ENCODE results near the gene KDM4B. TPM values are rescaled to one million over a fixed set of nuclear protein-coding genes. Genes with fewer than 3 reads are reported as not detected.

The KDM4B gene
- total RNA-seq, 1 donor from 2014 or later, result 21.2 TPM

DNA sequence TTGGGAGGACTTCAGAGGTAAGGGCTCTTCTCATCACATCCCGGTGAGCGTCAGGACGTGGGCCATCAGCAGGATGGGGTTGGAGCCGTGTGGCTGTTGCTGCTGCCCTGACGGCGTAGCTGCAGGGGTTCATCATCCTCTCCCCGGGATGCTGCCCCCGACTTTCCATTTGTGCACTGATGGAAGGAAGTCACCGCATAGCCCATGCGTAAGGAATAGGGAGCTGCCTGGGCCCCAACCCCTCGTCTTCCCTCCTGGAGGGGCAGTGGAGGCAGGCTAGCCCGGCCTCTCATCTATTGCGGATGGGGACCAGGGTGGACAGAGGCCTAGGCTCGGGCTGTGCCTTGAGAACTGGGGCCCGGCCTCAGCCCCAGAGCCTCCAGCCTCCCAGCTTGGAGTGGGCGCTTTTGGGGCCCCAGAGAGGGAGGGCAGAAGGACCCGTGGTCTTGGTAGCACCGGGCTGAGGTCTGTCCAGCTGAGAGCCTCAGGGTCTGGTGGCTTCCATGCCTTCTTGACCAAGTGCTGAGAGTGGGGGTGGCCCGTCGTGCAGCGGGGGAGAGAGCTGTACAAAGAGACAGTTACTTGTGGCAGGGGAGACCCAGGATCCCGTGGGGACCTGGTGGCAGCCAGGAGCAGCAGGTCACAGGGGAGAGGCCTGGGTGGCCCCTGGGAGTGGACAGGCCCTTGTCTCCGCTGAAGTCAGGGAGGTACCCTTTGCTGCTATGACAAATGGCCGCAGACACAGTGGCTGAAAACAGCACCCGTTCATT, 44.0 kb downstream of the KDM4B start:
- no peak for DNase-seq (ENCODE audit: low read depth)
- TF ChIP-seq, protein P1, sequence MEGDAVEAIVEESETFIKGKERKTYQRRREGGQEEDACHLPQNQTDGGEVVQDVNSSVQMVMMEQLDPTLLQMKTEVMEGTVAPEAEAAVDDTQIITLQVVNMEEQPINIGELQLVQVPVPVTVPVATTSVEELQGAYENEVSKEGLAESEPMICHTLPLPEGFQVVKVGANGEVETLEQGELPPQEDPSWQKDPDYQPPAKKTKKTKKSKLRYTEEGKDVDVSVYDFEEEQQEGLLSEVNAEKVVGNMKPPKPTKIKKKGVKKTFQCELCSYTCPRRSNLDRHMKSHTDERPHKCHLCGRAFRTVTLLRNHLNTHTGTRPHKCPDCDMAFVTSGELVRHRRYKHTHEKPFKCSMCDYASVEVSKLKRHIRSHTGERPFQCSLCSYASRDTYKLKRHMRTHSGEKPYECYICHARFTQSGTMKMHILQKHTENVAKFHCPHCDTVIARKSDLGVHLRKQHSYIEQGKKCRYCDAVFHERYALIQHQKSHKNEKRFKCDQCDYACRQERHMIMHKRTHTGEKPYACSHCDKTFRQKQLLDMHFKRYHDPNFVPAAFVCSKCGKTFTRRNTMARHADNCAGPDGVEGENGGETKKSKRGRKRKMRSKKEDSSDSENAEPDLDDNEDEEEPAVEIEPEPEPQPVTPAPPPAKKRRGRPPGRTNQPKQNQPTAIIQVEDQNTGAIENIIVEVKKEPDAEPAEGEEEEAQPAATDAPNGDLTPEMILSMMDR (IDR thresholded peaks at IDR 0.05; ENCODE audit: insufficient read depth, low read length, poor library complexity, severe bottlenecking), result no peak
- H3K27me3 ChIP-seq (ENCODE audit: control insufficient read depth, insufficient read depth, low read length), result no peaks in the 10 kb centered on the region
- H3K36me3 ChIP-seq (ENCODE audit: control insufficient read depth, insufficient read depth, low read length), result no peaks in the 10 kb centered on the region
- no peak overlapping the region for H3K4me3 ChIP-seq (ENCODE audit: low read depth, low read length)

DNA sequence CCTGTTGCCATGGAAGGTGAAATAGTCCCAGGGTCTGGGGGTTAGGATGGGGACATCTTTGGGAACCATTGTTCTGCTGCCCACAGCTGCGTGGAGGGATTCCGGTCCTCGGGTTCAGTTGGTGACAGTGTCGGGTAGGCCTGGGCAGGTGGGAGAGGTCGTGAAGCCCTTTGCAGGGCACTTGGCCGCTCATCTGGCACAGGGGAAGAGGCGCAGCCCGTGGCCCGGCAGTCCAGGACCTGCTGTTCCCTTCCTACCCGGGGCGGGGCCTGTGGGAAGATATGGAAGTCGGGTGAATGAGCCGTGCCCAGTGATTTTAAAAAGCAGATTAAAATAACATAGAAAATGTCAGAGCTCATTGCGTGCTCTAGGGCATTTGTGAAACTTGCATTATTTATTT, 44.8 kb downstream of the KDM4B start:
- Histone ChIP-seq H3K4me3 (ENCODE audit: low read depth, low read length) (no peak overlapping the region), H3K36me3 (ENCODE audit: control insufficient read depth, insufficient read depth, low read length) (no peaks in the 10 kb centered on the region), H3K27me3 (ENCODE audit: control insufficient read depth, insufficient read depth, low read length) (no peaks in the 10 kb centered on the region)
- TF ChIP-seq, protein P1 (IDR thresholded peaks at IDR 0.05; ENCODE audit: insufficient read depth, low read length, poor library complexity, severe bottlenecking), result no peak
- DNase-seq (ENCODE audit: low read depth), result no peak

DNA sequence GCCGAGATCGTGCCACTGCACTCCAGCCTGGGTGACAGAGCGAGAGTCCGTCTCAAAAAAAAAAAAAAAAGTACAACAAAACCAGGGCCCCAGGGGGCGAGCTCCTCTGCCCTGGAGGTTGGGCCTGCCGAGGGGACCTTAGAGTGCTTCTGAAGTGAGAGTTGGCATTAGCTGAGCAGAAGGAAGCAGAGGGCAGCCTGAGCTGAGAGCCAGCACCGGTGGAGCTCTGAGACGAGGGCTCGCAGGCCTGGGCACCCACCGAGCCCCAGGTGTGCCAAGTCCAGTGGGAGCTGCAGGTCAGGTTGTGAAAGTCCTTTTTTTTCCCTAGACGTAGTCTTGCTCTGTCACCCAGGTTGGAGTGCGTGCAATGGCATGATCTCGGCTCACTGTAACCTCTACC, 46.0 kb downstream of the KDM4B start:
- Histone ChIP-seq H3K36me3 (ENCODE audit: control insufficient read depth, insufficient read depth, low read length) (no peaks in the 10 kb centered on the region), H3K27me3 (ENCODE audit: control insufficient read depth, insufficient read depth, low read length) (no peaks in the 10 kb centered on the region), H3K4me3 (ENCODE audit: low read depth, low read length) (no peak overlapping the region)
- TF ChIP-seq, protein P1 (IDR thresholded peaks at IDR 0.05; ENCODE audit: insufficient read depth, low read length, poor library complexity, severe bottlenecking), result no peak
- DNase-seq (ENCODE audit: low read depth), result no peak

DNA sequence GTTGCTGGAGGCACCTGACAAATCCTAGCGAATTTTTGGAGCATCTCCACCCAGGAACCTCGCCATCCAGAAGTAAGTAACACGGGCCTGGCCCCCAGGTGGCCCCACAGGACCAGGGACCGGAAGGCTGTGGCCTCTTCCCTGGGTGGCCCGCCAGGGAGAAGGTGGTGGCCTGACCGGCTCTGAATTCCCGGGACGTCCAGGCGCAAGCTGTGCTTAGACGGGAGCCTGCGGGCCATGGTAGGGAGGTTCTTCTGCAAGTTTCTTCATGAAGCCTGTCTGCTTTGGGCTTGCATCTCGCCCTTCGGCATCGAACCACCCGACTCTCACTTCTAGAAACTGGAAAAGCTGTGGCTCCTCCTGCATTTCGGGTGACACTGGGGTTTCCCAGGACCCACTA, 47.4 kb downstream of the KDM4B start:
- TF ChIP-seq, protein P1 (IDR thresholded peaks at IDR 0.05; ENCODE audit: insufficient read depth, low read length, poor library complexity, severe bottlenecking), result no peak
- H3K4me3 ChIP-seq (ENCODE audit: low read depth, low read length), result no peak overlapping the region
- no peaks in the 10 kb centered on the region for H3K27me3 ChIP-seq (ENCODE audit: control insufficient read depth, insufficient read depth, low read length)
- no peaks in the 10 kb centered on the region for H3K36me3 ChIP-seq (ENCODE audit: control insufficient read depth, insufficient read depth, low read length)
- no peak for DNase-seq (ENCODE audit: low read depth)

DNA sequence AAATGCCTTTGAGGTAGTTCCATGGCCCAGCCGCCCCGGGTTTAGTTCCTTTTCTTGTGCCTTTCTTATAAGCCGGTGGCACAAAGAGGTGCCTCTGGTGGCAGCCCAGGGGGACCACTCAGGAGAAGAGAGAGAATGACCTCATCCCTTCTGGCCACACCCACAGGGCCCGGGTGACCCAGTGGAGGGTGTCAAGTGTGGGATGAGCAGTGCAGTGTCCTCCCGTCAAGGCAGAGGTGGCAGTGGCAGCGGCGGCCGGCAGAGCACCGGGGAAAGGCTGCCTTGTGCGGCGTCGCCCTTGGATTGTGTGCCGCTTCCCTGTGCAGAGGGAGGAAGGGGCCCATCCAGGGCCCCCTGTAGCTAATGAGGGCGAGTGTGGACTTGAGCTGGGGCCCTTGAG, 47.9 kb downstream of the KDM4B start:
- TF ChIP-seq, protein P1 (IDR thresholded peaks at IDR 0.05; ENCODE audit: insufficient read depth, low read length, poor library complexity, severe bottlenecking), result no peak
- no peaks in the 10 kb centered on the region for H3K36me3 ChIP-seq (ENCODE audit: control insufficient read depth, insufficient read depth, low read length)
- DNase-seq (ENCODE audit: low read depth), result no peak
- no peak overlapping the region for H3K4me3 ChIP-seq (ENCODE audit: low read depth, low read length)
- H3K27me3 ChIP-seq (ENCODE audit: control insufficient read depth, insufficient read depth, low read length), result no peaks in the 10 kb centered on the region

DNA sequence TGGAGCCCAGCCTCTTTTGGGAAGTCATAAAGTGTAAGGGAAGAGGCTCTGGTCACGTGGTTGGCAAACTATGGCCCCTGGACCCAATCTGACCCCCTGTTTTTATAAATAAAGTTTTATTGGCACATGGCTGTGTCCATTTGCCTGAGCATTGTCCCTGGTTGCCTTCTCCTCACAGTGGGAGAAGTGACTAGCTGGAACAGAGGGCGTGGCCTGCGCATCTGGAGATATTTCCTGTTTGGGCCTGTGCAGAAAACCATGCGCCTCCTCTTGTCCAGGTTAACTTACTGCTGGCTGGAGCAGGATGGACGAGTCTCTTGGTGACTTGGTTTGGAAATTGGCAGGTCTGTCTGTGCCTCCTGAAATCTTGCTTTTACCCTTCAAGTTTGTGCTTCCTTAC, 48.3 kb downstream of the KDM4B start:
- TF ChIP-seq, protein P1 (IDR thresholded peaks at IDR 0.05; ENCODE audit: insufficient read depth, low read length, poor library complexity, severe bottlenecking), result no peak
- no peak overlapping the region for H3K4me3 ChIP-seq (ENCODE audit: low read depth, low read length)
- H3K27me3 ChIP-seq (ENCODE audit: control insufficient read depth, insufficient read depth, low read length), result no peaks in the 10 kb centered on the region
- no peak for DNase-seq (ENCODE audit: low read depth)
- no peaks in the 10 kb centered on the region for H3K36me3 ChIP-seq (ENCODE audit: control insufficient read depth, insufficient read depth, low read length)

All from kidney epithelial cell (primary cell).